ENCODE results near the gene RPH3AL.

RPH3AL gene

GRCh38 chr17:299546-299945 lies 53.1 kb downstream of the RPH3AL start:
- POLR2A ChIA-PET: no interaction called here
- H3K4me3 ChIP-seq (ENCODE audit: control insufficient read depth in 1 of 7, extremely low read depth in 1 of 7, insufficient read depth in 4 of 7, low read depth in 2 of 7, low read length in 6 of 7): no peak overlapping the region
- no peak overlapping the region for H3K27ac ChIP-seq (ENCODE audit: insufficient read depth in 1 of 2, low read depth in 1 of 2, low read length in 2 of 2, poor library complexity in 1 of 2, severe bottlenecking in 2 of 2)
- CTCF ChIA-PET: no interaction called here
- WGBS (ENCODE audit: insufficient coverage): 83% methylated on average over 23 of the region's 23 CpGs
- no peaks in the 10 kb centered on the region for H3K9me3 ChIP-seq (ENCODE audit: control extremely low read depth in 1 of 5, control insufficient read depth in 4 of 5, insufficient read depth in 2 of 5, low read depth in 1 of 5, low read length in 4 of 5)
- no peaks in the 10 kb centered on the region for H3K36me3 ChIP-seq (ENCODE audit: control insufficient read depth in 4 of 4, insufficient read depth in 4 of 4, low read length in 3 of 4)
- H3K27me3 ChIP-seq (replicated peaks in 2 of 5; ENCODE audit: control insufficient read depth in 4 of 5, insufficient read depth in 5 of 5, low read length in 4 of 5): no peaks in the 10 kb centered on the region
- peaks cover 0 to 6% (median 4%) of the 10 kb centered on the region in 4 experiments for H3K4me1 ChIP-seq (ENCODE audit: control extremely low read depth in 1 of 4, control insufficient read depth in 4 of 4, insufficient read depth in 4 of 4, low read length in 3 of 4)
- no peak for DNase-seq

DNA sequence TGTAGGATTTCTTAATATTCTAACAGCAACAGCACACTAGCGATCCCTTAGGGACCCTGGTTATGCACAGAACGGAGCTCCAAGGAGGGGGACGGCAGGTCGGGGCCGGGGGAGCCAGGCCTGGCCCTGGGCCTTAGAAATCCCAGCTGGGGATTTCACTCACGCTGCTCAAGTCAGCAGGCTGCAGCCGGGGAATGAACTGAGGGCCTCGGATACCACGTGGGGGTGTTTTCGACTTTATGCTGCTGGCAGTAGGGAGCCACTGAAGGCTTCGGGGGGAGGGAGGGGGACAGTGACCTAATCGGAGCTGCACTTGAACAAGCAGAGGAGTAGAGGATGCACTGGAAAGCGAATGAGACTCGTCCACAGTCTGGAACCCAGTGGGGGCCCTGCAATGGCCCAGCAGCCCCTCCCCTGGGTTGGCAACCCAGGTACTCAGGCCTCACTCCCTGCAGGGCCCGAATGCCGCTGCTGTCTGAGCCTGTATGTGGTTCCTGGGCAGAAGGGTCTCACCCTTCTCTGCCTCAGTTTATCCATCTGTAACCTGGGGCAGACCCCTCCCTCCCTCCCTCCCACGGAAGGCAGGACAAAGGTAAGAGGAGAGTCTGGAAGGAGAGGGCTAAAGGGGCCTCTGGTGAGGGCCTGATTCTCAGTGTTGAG lies 53.7 kb downstream of the RPH3AL start:
- CTCF ChIA-PET: no interaction called here
- Histone ChIP-seq H3K4me1 (ENCODE audit: control extremely low read depth in 1 of 4, control insufficient read depth in 4 of 4, insufficient read depth in 4 of 4, low read length in 3 of 4) (peaks cover 0 to 3% (median 0%) of the 10 kb centered on the region in 4 experiments), H3K27ac (ENCODE audit: insufficient read depth in 1 of 2, low read depth in 1 of 2, low read length in 2 of 2, poor library complexity in 1 of 2, severe bottlenecking in 2 of 2) (no peak overlapping the region), H3K36me3 (ENCODE audit: control insufficient read depth in 4 of 4, insufficient read depth in 4 of 4, low read length in 3 of 4) (no peaks in the 10 kb centered on the region), H3K4me3 (ENCODE audit: control insufficient read depth in 1 of 7, extremely low read depth in 1 of 7, insufficient read depth in 4 of 7, low read depth in 2 of 7, low read length in 6 of 7) (no peak overlapping the region), H3K9me3 (ENCODE audit: control extremely low read depth in 1 of 5, control insufficient read depth in 4 of 5, insufficient read depth in 2 of 5, low read depth in 1 of 5, low read length in 4 of 5) (no peaks in the 10 kb centered on the region), H3K27me3 (replicated peaks in 2 of 5; ENCODE audit: control insufficient read depth in 4 of 5, insufficient read depth in 5 of 5, low read length in 4 of 5) (no peaks in the 10 kb centered on the region)
- WGBS (ENCODE audit: insufficient coverage): 98% methylated on average over 13 of the region's 17 CpGs
- POLR2A ChIA-PET: interaction anchor here (0.7 kb wide), 1 partner anchor 19 kb away, joined by 3 read pairs; no protein-coding TSS in a partner anchor
- DNase-seq: no peak

- Histone ChIP-seq H3K4me1 (ENCODE audit: control extremely low read depth in 1 of 4, control insufficient read depth in 4 of 4, insufficient read depth in 4 of 4, low read length in 3 of 4) (peaks cover 0 to 10% (median 5%) of the 10 kb centered on the region in 4 experiments), H3K4me3 (ENCODE audit: control insufficient read depth in 1 of 7, extremely low read depth in 1 of 7, insufficient read depth in 4 of 7, low read depth in 2 of 7, low read length in 6 of 7) (no peak overlapping the region), H3K36me3 (ENCODE audit: control insufficient read depth in 4 of 4, insufficient read depth in 4 of 4, low read length in 3 of 4) (no peaks in the 10 kb centered on the region), H3K27ac (ENCODE audit: insufficient read depth in 1 of 2, low read depth in 1 of 2, low read length in 2 of 2, poor library complexity in 1 of 2, severe bottlenecking in 2 of 2) (no peak overlapping the region), H3K27me3 (replicated peaks in 2 of 5; ENCODE audit: control insufficient read depth in 4 of 5, insufficient read depth in 5 of 5, low read length in 4 of 5) (no peaks in the 10 kb centered on the region), H3K9me3 (ENCODE audit: control extremely low read depth in 1 of 5, control insufficient read depth in 4 of 5, insufficient read depth in 2 of 5, low read depth in 1 of 5, low read length in 4 of 5) (no peaks in the 10 kb centered on the region)
- WGBS (ENCODE audit: insufficient coverage): 94% methylated on average over 4 of the region's 10 CpGs
- ChIA-PET CTCF (interaction anchor here (1.1 kb wide), 1 partner anchor 9 kb away, joined by 3 read pairs; no protein-coding TSS in a partner anchor), POLR2A (no interaction called here)
- no peak for DNase-seq
Observed at GRCh38 chr17:297758-298157, 54.8 kb downstream of the RPH3AL start.

DNA sequence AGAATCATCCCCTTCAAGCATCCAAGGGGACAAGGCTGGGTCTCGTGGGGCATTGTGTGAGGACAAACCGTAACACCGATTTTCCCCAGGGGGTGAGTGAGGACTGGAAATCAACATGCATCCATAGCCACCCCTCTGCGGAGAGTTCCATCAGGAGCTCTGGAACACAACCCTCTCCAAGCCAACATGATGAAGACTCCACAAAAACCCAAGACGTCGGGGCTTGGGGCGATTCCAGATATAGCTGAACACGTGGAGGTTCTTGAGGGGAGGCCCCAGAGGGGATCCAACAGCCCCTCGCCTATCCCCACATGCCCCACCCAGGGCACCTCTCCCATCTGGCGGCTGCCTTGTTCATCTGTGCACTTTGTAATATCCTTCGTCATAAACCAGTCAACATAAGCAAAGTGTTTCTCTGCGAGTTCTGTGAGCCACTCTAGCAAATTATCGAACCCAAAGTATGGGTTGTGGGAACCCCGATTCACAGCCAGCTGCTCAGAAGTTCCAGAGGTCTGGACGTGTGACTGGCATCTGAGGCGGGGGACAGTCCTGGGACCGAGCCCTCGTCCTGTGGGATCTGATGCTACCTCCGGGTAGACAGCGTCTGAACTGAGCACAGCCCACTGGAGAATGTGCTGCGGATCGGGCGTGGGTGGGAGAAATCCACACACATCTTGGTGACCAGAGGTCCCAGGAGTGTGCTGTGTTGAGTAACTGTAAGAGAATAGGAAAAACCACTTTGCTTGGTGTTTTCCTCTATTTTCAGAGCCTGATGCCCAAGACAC lies 55.5 kb downstream of the RPH3AL start:
- Histone ChIP-seq H3K36me3 (ENCODE audit: control insufficient read depth in 4 of 4, insufficient read depth in 4 of 4, low read length in 3 of 4) (no peaks in the 10 kb centered on the region), H3K4me3 (ENCODE audit: control insufficient read depth in 1 of 7, extremely low read depth in 1 of 7, insufficient read depth in 4 of 7, low read depth in 2 of 7, low read length in 6 of 7) (no peak overlapping the region), H3K9me3 (ENCODE audit: control extremely low read depth in 1 of 5, control insufficient read depth in 4 of 5, insufficient read depth in 2 of 5, low read depth in 1 of 5, low read length in 4 of 5) (no peaks in the 10 kb centered on the region), H3K27ac (ENCODE audit: insufficient read depth in 1 of 2, low read depth in 1 of 2, low read length in 2 of 2, poor library complexity in 1 of 2, severe bottlenecking in 2 of 2) (no peak overlapping the region), H3K27me3 (replicated peaks in 2 of 5; ENCODE audit: control insufficient read depth in 4 of 5, insufficient read depth in 5 of 5, low read length in 4 of 5) (no peaks in the 10 kb centered on the region), H3K4me1 (ENCODE audit: control extremely low read depth in 1 of 4, control insufficient read depth in 4 of 4, insufficient read depth in 4 of 4, low read length in 3 of 4) (peaks cover 0 to 14% (median 10%) of the 10 kb centered on the region in 4 experiments)
- CTCF ChIA-PET: interaction anchor here (1.1 kb wide), 1 partner anchor 10 kb away, joined by 3 read pairs; no protein-coding TSS in a partner anchor
- DNase-seq: no peak
- WGBS (ENCODE audit: insufficient coverage): 97% methylated on average over 23 of the region's 23 CpGs
- POLR2A ChIA-PET: no interaction called here

GRCh38 chr17:296379-296778 lies 56.2 kb downstream of the RPH3AL start:
- CTCF ChIA-PET: no interaction called here
- no peak overlapping the region for H3K4me3 ChIP-seq (ENCODE audit: control insufficient read depth in 1 of 7, extremely low read depth in 1 of 7, insufficient read depth in 4 of 7, low read depth in 2 of 7, low read length in 6 of 7)
- no peaks in the 10 kb centered on the region for H3K36me3 ChIP-seq (ENCODE audit: control insufficient read depth in 4 of 4, insufficient read depth in 4 of 4, low read length in 3 of 4)
- H3K9me3 ChIP-seq (ENCODE audit: control extremely low read depth in 1 of 5, control insufficient read depth in 4 of 5, insufficient read depth in 2 of 5, low read depth in 1 of 5, low read length in 4 of 5): no peaks in the 10 kb centered on the region
- H3K27me3 ChIP-seq (replicated peaks in 2 of 5; ENCODE audit: control insufficient read depth in 4 of 5, insufficient read depth in 5 of 5, low read length in 4 of 5): no peaks in the 10 kb centered on the region
- peaks cover 0 to 15% (median 11%) of the 10 kb centered on the region in 4 experiments for H3K4me1 ChIP-seq (ENCODE audit: control extremely low read depth in 1 of 4, control insufficient read depth in 4 of 4, insufficient read depth in 4 of 4, low read length in 3 of 4)
- DNase-seq: no peak
- no peak overlapping the region for H3K27ac ChIP-seq (ENCODE audit: insufficient read depth in 1 of 2, low read depth in 1 of 2, low read length in 2 of 2, poor library complexity in 1 of 2, severe bottlenecking in 2 of 2)
- POLR2A ChIA-PET: no interaction called here
- WGBS (ENCODE audit: insufficient coverage): 78% methylated on average over 9 of the region's 15 CpGs

DNA sequence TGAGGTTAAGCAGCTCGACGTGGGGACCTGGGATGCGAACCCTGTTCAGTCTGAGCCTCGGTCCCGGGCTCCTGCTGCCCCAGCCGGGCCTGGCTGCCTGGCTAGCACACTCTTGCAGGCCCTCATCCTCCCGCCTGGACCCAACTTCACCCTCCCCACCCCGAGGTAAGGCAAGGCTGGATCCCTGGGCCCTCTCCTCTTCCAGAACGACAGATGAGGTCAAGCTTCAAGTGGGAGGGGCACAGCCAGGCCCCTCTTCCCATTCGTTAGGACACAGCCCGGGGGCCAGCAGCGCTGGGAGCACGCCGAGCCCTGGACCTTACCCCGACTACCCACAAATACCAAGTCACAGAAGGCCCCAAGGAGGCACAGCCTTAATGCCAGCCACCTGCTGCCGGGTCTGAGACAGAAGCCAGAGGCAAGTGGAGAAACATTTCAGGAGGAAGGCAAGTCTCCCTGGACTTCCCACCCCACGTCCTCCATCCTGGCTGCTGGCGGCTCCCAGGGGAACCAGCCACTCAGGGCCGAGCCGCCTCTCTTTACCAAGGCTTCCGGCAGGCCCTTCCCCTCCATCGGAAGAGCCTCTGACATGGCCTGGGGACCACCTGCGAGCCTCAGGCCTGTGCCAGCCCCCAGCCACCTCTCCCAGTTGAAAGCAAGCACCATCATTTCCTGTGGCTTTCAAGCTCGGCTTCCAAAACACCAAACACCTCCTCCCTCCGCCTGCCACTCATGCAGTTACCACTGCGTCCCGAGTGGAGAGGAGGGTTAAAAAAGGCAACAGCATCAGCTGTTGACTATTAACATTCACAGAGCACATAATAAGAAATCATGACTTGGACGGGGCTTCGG lies 59.9 kb downstream of the RPH3AL start:
- 57% methylated on average over 15 of the region's 29 CpGs for WGBS (ENCODE audit: insufficient coverage)
- POLR2A ChIA-PET: no interaction called here
- CTCF ChIA-PET: interaction anchor here (0.7 to 3.3 kb wide), 6 partner anchors 10 to 146 kb away, joined by 3 to 20 read pairs (median 4); no protein-coding TSS in a partner anchor
- Histone ChIP-seq H3K4me3 (ENCODE audit: control insufficient read depth in 1 of 7, extremely low read depth in 1 of 7, insufficient read depth in 4 of 7, low read depth in 2 of 7, low read length in 6 of 7) (peak overlapping the region in 2 of 7 experiments; percentile 18 to 19), H3K9me3 (ENCODE audit: control extremely low read depth in 1 of 5, control insufficient read depth in 4 of 5, insufficient read depth in 2 of 5, low read depth in 1 of 5, low read length in 4 of 5) (no peaks in the 10 kb centered on the region), H3K27me3 (replicated peaks in 2 of 5; ENCODE audit: control insufficient read depth in 4 of 5, insufficient read depth in 5 of 5, low read length in 4 of 5) (no peaks in the 10 kb centered on the region), H3K27ac (ENCODE audit: insufficient read depth in 1 of 2, low read depth in 1 of 2, low read length in 2 of 2, poor library complexity in 1 of 2, severe bottlenecking in 2 of 2) (no peak overlapping the region), H3K36me3 (ENCODE audit: control insufficient read depth in 4 of 4, insufficient read depth in 4 of 4, low read length in 3 of 4) (no peaks in the 10 kb centered on the region), H3K4me1 (ENCODE audit: control extremely low read depth in 1 of 4, control insufficient read depth in 4 of 4, insufficient read depth in 4 of 4, low read length in 3 of 4) (peaks cover 0 to 21% (median 11%) of the 10 kb centered on the region in 4 experiments)
- DNase-seq: peak; percentile 48 to 80 (median 75)

Data from common myeloid progenitor, CD34-positive (primary cell).